NB4 (cell line): ENCODE results near the gene IRS2.

Experiments
- DNase-seq: peaks from one replicate; pipeline ENCODE4 v3.0.0; 2010; ENCODE audit warnings: low read depth
- H3K4me3 ChIP-seq: one replicate; pipeline ENCODE4 v1.5.1; 2011; ENCODE audit warnings: mild to moderate bottlenecking, low read depth, low read length, moderate library complexity
- CTCF ChIP-seq: IDR thresholded peaks from one replicate; pipeline ENCODE4 v1.5.1; 2012; ENCODE audit warnings: low read depth, low read length
- MYC ChIP-seq: IDR thresholded peaks from 2 replicates; pipeline ENCODE4 v1.6.1; 2011; ENCODE audit warnings: low read depth, low read length
- POLR2A ChIP-seq: IDR thresholded peaks from 2 replicates; pipeline ENCODE4 v1.6.1; 2011; ENCODE audit warnings: mild to moderate bottlenecking; ENCODE audit not compliant: insufficient read length; ENCODE audit errors: extremely low read depth
- TF ChIP-seq, protein P1 (sequence below): IDR thresholded peaks from 2 replicates; pipeline ENCODE4 v1.6.1; 2011; ENCODE audit warnings: low read depth, low read length

Gene IRS2

GRCh38 chr13:109738298-109738746 is 48.1 kb downstream of the IRS2 start:
- H3K4me3 ChIP-seq = no peak overlapping the region
- TF ChIP-seq MYC (no peak), CTCF (no peak), POLR2A (no peak)
- TF ChIP-seq, protein P1, sequence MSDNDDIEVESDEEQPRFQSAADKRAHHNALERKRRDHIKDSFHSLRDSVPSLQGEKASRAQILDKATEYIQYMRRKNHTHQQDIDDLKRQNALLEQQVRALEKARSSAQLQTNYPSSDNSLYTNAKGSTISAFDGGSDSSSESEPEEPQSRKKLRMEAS = no peak
- DNase-seq = no peak

DNA sequence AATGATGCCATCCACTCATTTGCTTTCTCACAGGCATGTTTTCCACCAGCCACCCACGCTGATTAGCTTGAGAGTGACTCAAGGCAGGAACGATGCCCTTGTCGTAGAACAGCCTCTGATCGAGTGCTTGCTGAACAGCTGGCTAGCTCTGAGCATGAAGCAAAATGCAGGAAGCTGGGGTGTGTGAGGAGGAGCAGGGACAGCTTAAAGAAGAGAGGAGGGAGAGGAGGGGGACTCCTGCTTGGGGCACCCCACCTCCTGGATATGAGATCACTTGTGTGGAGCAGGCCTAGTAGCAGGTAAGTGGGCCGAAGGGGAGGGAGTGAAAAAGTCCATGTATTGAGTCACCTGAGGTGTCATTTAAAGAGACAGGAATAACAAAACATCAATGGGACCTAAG is 48.8 kb downstream of the IRS2 start:
- no peak for DNase-seq
- no peak overlapping the region for H3K4me3 ChIP-seq
- TF ChIP-seq, protein P1 = no peak
- TF ChIP-seq MYC (no peak), POLR2A (no peak), CTCF (no peak)

- H3K4me3 ChIP-seq = no peak overlapping the region
- DNase-seq = no peak
- TF ChIP-seq, protein P1 = no peak
- no peak for TF ChIP-seq CTCF
- no peak for TF ChIP-seq POLR2A
- no peak for TF ChIP-seq MYC
Observed at GRCh38 chr13:109737046-109737573, 49.3 kb downstream of the IRS2 start.

- H3K4me3 ChIP-seq = no peak overlapping the region
- no peak for DNase-seq
- TF ChIP-seq CTCF = no peak
- TF ChIP-seq, protein P1 = no peak
Observed at GRCh38 chr13:109735436-109735966, 50.9 kb downstream of the IRS2 start.

DNA sequence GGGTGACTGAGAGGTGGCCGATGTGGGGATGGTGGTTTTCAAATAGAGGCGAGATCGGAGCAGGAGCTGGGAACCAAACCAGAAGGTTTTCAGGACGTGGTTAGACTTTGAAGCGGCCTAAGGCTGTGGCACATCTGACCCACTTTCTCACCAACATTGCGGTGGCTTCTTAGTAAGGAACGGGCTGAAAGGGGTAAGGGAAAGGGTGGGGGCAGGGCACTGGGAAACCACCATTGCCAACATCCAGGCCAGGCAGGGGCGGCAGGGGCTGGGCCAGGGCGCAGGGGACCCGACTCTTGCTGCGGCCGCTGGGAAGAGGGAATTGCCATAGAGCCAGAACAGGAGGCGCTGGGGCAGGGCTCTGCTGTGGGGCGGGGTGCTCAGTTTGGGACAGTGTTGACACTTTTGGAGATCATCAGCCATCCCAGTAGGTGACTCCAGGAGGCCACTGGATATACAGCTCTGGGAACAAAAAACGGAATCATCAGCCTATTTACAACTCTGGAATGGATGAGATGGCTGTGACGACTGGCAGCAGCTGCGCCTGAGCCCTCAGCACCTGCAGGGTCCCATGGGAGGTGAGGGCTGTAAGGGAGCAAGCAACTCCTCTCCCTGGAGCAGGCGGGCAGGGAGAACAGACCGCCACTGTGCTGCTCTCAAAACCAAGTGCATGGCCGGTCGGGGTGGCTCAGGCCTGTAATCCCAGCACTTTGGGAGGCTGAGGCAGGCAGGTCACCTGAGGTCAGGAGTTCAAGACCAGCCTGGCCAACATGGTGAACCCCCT is 52.2 kb downstream of the IRS2 start:
- no peak for TF ChIP-seq CTCF
- TF ChIP-seq, protein P1 = no peak
- TF ChIP-seq MYC = no peak
- no peak for TF ChIP-seq POLR2A
- DNase-seq = no peak
- no peak overlapping the region for H3K4me3 ChIP-seq
